GM23248 (cell line): ENCODE data around the gene CLSTN2.

ENCODE experiments used
- EZH2 ChIP-seq: fragments of 200-600 bp; sonication (generic); IDR thresholded peaks from 2 replicates; pipeline ENCODE4 v1.6.1; 2018; ENCODE audit warnings: antibody characterized with exemption, mild to moderate bottlenecking; ENCODE audit not compliant: insufficient read depth, poor library complexity, severe bottlenecking
- EZH2phosphoT487 ChIP-seq: fragments of 200-600 bp; sonication (generic); IDR thresholded peaks from 2 replicates; pipeline ENCODE4 v1.6.1; 2018; ENCODE audit warnings: antibody characterized with exemption, moderate library complexity, mild to moderate bottlenecking, low read depth; ENCODE audit not compliant: insufficient read depth

- TF ChIP-seq EZH2 (no peak), EZH2phosphoT487 (no peak)
Measured at GRCh38 chr3:140277886-140278285, 342.9 kb downstream of the CLSTN2 start.
